ENCODE data around the gene ARCN1.

ARCN1 gene

DNA sequence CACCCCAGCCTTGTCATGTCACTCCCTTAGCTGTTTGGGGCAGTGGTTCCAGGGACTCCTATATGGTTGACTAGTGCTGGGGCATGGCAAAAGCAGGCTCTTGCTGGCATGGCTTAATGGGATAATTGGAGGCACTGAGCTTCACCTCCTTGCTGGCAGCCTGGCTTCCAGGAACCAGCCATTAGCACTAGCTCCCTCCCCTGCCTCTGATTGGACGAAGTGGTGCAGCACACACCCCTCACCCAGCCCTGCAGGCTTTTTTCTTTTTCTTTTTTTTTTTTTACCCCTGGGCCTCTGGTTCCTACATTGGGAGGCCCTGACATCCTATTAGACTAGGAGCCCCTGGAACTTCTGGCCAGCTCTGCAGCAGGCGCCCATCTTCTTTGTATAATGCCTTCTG, 53.8 kb downstream of the ARCN1 start:
- no peaks in the 10 kb centered on the region for H3K79me2 ChIP-seq (ENCODE audit: insufficient read depth, low read length)
- no peak for TF ChIP-seq EZH2 (IDR thresholded peaks at IDR 0.05; ENCODE audit: borderline replicate concordance, low read depth, low read length, severe bottlenecking)
- TF ChIP-seq, protein P1, sequence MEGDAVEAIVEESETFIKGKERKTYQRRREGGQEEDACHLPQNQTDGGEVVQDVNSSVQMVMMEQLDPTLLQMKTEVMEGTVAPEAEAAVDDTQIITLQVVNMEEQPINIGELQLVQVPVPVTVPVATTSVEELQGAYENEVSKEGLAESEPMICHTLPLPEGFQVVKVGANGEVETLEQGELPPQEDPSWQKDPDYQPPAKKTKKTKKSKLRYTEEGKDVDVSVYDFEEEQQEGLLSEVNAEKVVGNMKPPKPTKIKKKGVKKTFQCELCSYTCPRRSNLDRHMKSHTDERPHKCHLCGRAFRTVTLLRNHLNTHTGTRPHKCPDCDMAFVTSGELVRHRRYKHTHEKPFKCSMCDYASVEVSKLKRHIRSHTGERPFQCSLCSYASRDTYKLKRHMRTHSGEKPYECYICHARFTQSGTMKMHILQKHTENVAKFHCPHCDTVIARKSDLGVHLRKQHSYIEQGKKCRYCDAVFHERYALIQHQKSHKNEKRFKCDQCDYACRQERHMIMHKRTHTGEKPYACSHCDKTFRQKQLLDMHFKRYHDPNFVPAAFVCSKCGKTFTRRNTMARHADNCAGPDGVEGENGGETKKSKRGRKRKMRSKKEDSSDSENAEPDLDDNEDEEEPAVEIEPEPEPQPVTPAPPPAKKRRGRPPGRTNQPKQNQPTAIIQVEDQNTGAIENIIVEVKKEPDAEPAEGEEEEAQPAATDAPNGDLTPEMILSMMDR (IDR thresholded peaks at IDR 0.05; ENCODE audit: borderline replicate concordance, extremely low read depth, low read length, poor library complexity, severe bottlenecking): no peak
- H3K4me1 ChIP-seq (ENCODE audit: insufficient read depth, low read length): peaks cover 8% of the 10 kb centered on the region
- H3K27me3 ChIP-seq (ENCODE audit: insufficient read depth, low read length, poor library complexity): peaks cover 9% of the 10 kb centered on the region
- DNase-seq: peak; percentile 49
- no peak overlapping the region for H3K4me2 ChIP-seq (ENCODE audit: insufficient read depth, low read length)
- H3K27ac ChIP-seq (ENCODE audit: low read length): no peak overlapping the region
- H3K4me3 ChIP-seq (ENCODE audit: low read depth in 1 of 2, low read length in 2 of 2): no peak overlapping the region
- H3K9ac ChIP-seq (ENCODE audit: low read depth, low read length): no peak overlapping the region
- no peaks in the 10 kb centered on the region for H3K36me3 ChIP-seq (ENCODE audit: insufficient read depth, low read length)
- no peaks in the 10 kb centered on the region for H3K9me3 ChIP-seq (ENCODE audit: insufficient read depth, low read length, severe bottlenecking)
- H4K20me1 ChIP-seq (ENCODE audit: insufficient read depth, low read length): no peaks in the 10 kb centered on the region
- peak; percentile 48; the same call in 2 of the 3 replicates for ATAC-seq (ENCODE audit: insufficient read depth, low read depth)
- peak overlapping the region; percentile 17; the same call in 1 of the 2 replicates for H2AFZ ChIP-seq (ENCODE audit: low read depth, low read length)

DNA sequence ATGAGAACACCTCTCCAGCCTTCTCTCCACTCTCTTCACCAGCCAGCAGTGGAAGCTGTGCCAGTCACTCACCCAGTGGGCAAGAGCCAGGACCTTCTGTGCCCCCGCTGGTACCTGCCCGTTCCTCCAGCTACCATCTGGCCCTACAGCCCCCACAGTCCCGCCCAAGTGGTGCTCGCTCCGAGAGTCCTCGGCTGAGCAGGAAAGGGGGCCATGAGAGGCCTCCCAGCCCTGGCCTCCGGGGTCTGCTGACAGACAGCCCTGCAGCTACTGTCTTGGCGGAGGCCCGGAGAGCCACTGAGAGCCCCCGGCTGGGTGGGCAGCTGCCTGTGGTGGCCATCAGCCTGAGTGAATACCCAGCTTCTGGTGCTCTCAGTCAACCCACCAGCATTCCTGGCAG, 55.4 kb downstream of the ARCN1 start:
- H3K27ac ChIP-seq (ENCODE audit: low read length): no peak overlapping the region
- H3K36me3 ChIP-seq (ENCODE audit: insufficient read depth, low read length): no peaks in the 10 kb centered on the region
- no peaks in the 10 kb centered on the region for H3K9me3 ChIP-seq (ENCODE audit: insufficient read depth, low read length, severe bottlenecking)
- no peaks in the 10 kb centered on the region for H3K27me3 ChIP-seq (ENCODE audit: insufficient read depth, low read length, poor library complexity)
- no peak overlapping the region for H3K4me2 ChIP-seq (ENCODE audit: insufficient read depth, low read length)
- H3K9ac ChIP-seq (ENCODE audit: low read depth, low read length): no peak overlapping the region
- H4K20me1 ChIP-seq (ENCODE audit: insufficient read depth, low read length): no peaks in the 10 kb centered on the region
- ATAC-seq (ENCODE audit: insufficient read depth, low read depth): no peak
- no peaks in the 10 kb centered on the region for H3K79me2 ChIP-seq (ENCODE audit: insufficient read depth, low read length)
- TF ChIP-seq EZH2 (IDR thresholded peaks at IDR 0.05; ENCODE audit: borderline replicate concordance, low read depth, low read length, severe bottlenecking): no peak
- TF ChIP-seq, protein P1 (IDR thresholded peaks at IDR 0.05; ENCODE audit: borderline replicate concordance, extremely low read depth, low read length, poor library complexity, severe bottlenecking): no peak
- H3K4me1 ChIP-seq (ENCODE audit: insufficient read depth, low read length): no peaks in the 10 kb centered on the region; the same call in 1 of the 2 replicates
- H2AFZ ChIP-seq (ENCODE audit: low read depth, low read length): no peak overlapping the region
- H3K4me3 ChIP-seq (ENCODE audit: low read depth in 1 of 2, low read length in 2 of 2): no peak overlapping the region
- no peak for DNase-seq

DNA sequence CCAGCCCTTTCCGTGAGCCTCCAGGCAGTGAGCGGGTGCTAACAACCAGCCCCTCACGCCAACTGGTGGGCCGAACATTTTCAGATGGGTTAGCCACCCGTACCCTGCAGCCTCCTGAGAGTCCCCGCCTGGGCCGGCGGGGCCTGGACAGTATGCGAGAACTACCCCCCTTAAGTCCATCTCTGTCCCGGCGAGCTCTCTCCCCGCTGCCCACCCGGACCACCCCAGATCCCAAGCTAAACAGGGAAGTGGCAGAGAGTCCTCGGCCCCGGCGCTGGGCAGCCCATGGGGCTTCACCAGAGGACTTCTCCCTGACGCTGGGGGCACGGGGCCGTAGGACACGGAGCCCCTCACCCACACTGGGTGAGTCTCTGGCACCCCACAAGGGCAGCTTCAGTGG, 55.8 kb downstream of the ARCN1 start:
- Histone ChIP-seq H3K9me3 (ENCODE audit: insufficient read depth, low read length, severe bottlenecking) (no peaks in the 10 kb centered on the region), H3K36me3 (ENCODE audit: insufficient read depth, low read length) (no peaks in the 10 kb centered on the region), H3K4me3 (ENCODE audit: low read depth in 1 of 2, low read length in 2 of 2) (no peak overlapping the region), H2AFZ (ENCODE audit: low read depth, low read length) (no peak overlapping the region), H3K4me2 (ENCODE audit: insufficient read depth, low read length) (no peak overlapping the region), H3K79me2 (ENCODE audit: insufficient read depth, low read length) (no peaks in the 10 kb centered on the region), H3K27ac (ENCODE audit: low read length) (no peak overlapping the region), H3K9ac (ENCODE audit: low read depth, low read length) (no peak overlapping the region), H4K20me1 (ENCODE audit: insufficient read depth, low read length) (no peaks in the 10 kb centered on the region), H3K4me1 (ENCODE audit: insufficient read depth, low read length) (no peaks in the 10 kb centered on the region; the same call in 1 of the 2 replicates), H3K27me3 (ENCODE audit: insufficient read depth, low read length, poor library complexity) (peaks cover 5% of the 10 kb centered on the region)
- DNase-seq (no peak), ATAC-seq (ENCODE audit: insufficient read depth, low read depth) (no peak)
- TF ChIP-seq, protein P1 (IDR thresholded peaks at IDR 0.05; ENCODE audit: borderline replicate concordance, extremely low read depth, low read length, poor library complexity, severe bottlenecking): no peak
- no peak for TF ChIP-seq EZH2 (IDR thresholded peaks at IDR 0.05; ENCODE audit: borderline replicate concordance, low read depth, low read length, severe bottlenecking)

DNA sequence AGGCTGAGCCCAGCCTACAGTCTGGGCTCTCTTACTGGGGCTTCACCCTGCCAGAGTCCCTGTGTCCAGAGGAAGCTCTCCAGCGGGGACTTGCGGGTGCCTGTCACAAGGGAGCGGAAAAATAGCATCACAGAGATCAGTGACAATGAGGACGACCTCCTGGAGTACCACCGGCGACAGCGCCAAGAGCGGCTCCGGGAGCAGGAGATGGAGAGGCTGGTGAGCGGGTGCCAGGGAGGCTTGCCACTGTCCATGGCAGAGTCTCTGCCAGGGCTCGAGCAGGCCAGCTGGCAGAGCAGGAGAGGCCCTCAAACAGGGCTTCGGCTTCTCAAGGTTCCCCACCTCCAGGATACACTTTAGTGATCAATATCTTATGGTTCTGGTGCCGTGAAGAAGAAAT, 56.2 kb downstream of the ARCN1 start:
- no peak overlapping the region for H3K27ac ChIP-seq (ENCODE audit: low read length)
- H3K4me2 ChIP-seq (ENCODE audit: insufficient read depth, low read length): no peak overlapping the region
- H2AFZ ChIP-seq (ENCODE audit: low read depth, low read length): no peak overlapping the region
- H3K9ac ChIP-seq (ENCODE audit: low read depth, low read length): no peak overlapping the region
- H3K4me1 ChIP-seq (ENCODE audit: insufficient read depth, low read length): no peaks in the 10 kb centered on the region; the same call in 1 of the 2 replicates
- TF ChIP-seq, protein P1 (IDR thresholded peaks at IDR 0.05; ENCODE audit: borderline replicate concordance, extremely low read depth, low read length, poor library complexity, severe bottlenecking): no peak
- TF ChIP-seq EZH2 (IDR thresholded peaks at IDR 0.05; ENCODE audit: borderline replicate concordance, low read depth, low read length, severe bottlenecking): no peak
- H4K20me1 ChIP-seq (ENCODE audit: insufficient read depth, low read length): no peaks in the 10 kb centered on the region
- H3K36me3 ChIP-seq (ENCODE audit: insufficient read depth, low read length): no peaks in the 10 kb centered on the region
- no peak overlapping the region for H3K4me3 ChIP-seq (ENCODE audit: low read depth in 1 of 2, low read length in 2 of 2)
- no peaks in the 10 kb centered on the region for H3K9me3 ChIP-seq (ENCODE audit: insufficient read depth, low read length, severe bottlenecking)
- ATAC-seq (ENCODE audit: insufficient read depth, low read depth) (no peak), DNase-seq (no peak)
- H3K27me3 ChIP-seq (ENCODE audit: insufficient read depth, low read length, poor library complexity): peaks cover 8% of the 10 kb centered on the region
- H3K79me2 ChIP-seq (ENCODE audit: insufficient read depth, low read length): no peaks in the 10 kb centered on the region

Data from DND-41 (cell line).